HG03175 (cell line): ENCODE results near the gene C6orf132.

Source experiments
- ATAC-seq: cut with Tn5 transposase; IDR thresholded peaks from one replicate; pipeline ENCODE4 v1.9.1; 2021; ENCODE audit warnings: mild to moderate bottlenecking, moderate library complexity; ENCODE audit not compliant: unreplicated experiment

Gene C6orf132

DNA sequence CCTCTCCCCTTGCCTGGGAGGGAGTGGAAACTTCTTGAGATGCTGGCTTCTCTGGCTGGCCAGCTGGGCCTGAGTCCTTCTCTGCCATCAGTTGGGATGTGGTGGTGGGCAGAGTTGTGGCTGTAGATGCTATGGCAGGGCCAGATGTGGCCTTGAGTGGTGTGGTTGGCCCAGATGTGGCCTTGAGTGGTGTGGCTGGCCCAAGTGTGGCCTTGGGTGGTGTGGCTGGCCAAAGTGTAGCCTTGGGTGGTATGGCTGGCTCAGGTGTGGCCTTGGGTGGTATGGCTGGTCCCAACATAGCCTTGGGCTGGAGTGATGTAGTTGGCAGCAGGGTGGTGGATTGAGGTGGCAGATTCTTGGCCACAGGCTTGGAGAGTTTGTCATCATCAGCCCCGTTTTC, 36.7 kb downstream of the C6orf132 start:
- no peak for ATAC-seq

DNA sequence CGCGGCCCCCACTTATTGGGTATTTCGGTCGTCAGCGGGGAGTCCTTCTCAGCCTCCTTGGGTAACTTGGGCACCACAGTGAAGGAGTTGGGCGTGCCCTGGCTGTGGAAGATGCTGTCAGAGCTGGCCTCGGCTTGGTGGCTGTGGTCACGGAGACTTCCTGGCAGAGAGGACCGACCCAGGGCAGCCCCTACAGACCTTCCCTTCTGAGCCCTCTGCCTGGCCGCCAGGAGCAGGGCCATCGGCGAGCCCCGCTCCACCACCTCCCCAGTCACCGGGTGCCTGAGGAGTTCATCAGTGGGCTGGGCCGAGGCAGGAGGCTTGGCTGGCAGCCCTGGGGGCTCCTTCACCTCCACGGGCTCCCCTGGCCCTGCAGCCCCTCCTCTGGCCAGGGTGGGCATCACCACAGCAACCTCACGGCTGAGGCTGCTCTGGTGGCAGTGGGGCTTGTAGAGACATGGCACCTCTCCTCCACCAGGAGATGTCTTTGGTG, 37.2 kb downstream of the C6orf132 start:
- ATAC-seq, result no peak

DNA sequence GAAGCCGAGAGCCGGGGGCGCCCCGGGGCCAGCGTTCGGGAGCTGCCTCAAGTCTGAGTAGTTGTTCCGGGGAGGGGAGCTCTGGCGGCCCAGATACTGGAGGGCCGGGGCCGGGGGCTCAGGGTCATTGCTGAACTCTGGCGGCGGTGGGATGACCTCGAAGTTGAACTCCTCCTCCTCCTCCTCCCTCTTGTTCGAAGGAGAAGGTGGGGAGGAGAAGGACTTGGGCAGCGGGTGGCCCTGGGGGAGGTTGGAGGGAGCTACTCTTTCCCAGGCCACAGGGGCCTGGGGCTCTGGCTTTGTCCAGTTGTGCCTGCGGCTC, 37.7 kb downstream of the C6orf132 start:
- no peak for ATAC-seq

DNA sequence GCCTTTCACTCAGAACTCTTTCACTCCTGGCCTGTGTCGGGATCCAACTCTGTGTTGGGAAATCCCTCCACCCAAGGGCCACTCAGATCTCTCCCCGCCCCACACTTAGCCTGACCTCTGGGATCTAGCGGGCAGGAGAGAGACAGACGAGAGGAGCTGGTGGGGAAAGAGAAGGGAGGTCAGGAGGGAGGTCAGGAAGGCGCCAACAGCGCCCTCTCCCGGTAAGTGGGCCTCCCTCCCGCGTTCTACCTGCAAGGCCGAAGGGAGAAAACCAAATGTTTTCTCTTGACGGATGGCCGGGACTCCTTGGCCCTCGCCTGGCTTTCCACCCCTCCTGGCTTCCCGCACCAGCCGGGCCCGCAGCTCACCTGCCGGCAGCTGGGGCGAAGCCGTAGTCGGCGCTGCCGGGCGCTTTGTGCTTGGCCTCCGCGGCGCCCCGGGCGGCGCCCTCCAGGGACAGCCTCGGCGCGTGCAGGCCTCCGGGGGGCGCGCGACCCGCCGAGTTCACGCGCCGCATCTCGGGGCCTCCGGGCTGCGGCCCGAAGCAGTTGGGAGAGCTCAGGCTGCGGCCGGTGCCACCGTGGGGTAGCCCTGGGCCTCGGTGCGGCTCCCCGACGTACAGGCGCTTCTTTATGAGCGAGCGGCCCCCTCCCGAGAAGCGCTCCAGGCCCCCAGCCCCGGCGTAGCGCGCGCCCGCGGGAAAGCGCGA, 38.2 kb downstream of the C6orf132 start:
- peak; percentile 72 for ATAC-seq

DNA sequence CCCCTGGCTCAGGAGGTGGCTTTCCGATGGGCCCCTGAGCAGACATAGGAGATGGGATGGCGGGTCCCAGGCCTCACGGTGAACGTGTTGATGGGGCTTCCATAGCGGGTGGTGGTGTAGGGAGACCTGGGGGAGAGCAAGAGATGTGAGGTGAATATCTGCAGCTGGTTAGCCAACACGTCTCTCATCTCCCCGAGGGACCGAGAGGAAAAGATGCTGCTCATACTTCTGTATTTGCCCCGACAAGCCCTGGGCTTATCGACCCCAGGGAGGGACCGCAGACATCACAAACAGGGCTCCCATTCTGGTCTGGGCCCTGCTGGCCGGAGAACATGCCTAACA, 38.7 kb downstream of the C6orf132 start:
- ATAC-seq, result no peak

DNA sequence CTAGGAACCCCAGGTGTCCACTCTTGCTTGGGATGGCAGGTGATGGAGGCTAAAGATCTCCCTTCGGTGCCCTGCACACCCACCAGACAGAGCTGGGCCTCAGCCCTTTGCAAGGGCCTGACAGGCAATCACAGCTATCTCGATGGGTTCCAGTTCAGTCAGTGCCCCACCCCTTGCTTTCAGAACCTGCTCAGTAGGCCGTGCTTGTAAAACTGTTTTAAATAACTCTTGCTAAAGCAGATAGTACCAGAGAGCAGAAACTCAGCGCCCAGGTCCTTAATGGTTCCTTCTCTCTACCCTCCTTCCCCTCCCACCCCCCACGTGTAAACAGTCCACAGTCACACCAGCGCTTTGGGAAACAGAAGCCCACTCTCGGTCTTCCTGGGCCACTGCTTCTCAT, 39.2 kb downstream of the C6orf132 start:
- ATAC-seq, result no peak

DNA sequence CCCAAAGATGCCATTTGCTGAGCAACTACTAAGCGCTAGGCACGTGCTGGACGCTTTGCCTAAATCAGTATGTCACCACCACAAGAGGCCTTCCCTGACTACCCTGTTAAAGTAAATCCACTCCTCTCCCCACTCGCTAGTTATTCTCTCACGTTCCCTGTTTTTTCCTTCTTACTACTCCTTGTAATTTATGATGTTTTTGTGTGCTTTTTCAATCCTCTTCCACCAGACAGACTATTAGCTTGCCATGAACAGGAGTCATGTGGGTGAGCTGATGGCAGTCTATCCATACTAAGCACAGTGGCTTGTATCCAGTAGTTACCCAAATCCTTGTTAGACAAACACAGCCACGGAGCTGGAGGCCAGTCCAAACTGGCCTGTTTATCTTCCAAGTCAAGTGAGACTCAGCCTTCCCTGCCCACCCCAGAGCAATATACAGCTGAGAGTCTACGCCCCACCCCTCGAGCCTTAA, 41.2 kb downstream of the C6orf132 start:
- no peak for ATAC-seq

DNA sequence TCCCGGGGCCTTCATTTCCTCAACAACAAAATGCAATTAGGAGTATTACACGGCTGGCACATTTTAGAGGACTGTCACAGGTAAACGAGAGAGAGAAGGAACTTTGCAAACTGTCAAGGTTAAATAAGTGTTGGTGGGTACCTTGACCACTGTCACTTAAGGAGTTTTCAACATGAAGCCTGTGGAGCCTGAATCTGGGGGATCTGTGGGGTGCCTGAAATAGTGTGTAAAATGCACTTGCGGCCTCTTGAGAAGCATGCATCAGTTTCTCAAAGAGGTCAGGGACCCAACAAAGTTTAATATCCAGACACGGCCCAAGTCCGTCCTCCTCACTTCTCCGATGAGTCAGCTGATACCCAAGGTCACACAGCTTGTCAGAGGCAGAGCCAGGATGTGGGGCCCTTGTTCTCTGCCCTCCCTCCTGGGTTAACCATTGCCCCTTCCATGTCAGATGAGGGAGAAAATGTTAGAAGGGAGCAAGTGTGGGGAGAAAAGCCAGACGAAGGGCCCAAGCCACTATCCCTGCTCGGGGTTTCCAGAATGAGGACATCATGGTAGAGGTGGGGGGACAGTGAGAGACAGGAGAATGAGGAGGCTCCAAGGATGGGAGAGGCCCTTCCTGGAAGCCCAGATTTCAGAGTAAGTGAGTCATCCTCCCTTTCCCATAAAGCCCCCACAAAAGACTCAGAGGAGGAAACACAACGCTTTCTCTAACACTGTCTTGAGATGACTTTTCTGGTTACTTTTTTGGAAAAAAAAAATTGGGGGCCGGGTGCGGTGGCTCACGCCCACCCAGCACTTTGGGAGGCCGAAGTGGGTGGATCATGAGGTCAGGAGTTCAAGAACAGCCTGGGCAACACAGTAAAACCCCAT, 42.2 kb downstream of the C6orf132 start:
- ATAC-seq, result no peak

DNA sequence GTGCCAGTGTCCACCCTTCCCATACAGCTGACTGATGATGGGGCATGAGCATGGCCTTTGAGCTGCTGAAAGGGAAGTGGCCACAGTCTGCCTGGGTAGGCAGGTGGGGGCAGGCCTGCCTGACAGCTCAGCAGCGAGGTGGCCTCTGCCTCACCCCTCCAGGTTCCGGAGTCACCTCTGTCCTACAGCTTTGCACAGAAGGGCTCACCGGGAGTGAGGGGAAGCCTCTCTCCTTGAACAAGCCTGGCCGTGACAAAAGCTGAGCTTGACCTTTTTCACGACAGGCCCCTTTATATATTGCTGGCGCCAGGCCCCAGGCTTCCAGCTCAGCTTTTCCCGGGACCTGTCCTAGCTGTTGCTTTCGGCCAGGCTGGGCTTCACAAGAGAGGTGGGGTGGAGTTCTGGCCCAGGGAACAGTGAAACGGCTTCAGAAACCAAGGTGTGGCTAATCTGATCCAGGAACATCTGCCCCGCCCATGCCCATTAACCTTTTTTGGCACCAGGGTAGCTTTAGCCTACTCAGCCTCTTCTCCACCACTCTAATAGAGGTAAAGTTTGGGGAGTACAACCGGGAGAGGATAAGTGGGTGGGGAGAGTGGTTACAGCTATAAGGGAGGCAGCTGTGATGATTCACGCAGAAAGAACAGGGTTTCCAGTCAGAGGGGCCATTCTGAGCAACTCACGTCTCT, 42.9 kb downstream of the C6orf132 start:
- ATAC-seq, result no peak

DNA sequence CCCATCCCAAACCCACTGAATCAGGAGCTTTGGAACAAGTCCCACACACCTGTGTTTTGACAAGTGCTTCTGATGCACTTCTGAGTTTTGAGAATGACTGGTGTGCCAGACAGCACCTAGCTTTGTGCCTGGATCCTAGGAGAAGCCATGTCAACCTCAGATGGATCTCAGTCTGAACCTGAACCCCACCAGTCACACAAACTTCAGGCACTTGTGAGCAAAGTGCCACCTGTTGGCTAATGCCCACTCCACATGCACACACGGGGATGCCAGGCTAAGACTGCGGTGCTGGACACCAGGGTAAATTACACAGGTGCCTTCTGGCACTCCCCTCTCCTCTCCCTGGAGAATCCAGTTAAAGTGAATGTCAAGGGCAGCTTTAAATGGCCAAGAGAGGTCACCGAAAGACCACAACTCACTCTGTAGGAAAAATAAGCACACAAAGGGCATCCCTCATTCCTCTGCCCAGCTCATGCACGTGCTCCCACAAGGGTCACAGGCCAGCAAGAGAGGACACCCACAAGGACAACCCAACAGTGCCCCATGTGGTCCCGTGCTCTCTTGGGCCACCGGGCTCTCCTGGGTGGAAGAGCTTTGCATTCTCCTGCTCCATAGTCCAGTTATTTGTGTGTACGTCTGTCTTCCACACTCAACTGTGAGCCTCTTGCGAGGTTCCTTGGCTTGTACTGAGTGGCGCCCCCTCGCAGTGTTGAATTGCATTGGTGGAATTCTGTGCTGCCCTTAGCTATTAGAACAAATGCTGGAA, 46.5 kb downstream of the C6orf132 start:
- ATAC-seq, result no peak

DNA sequence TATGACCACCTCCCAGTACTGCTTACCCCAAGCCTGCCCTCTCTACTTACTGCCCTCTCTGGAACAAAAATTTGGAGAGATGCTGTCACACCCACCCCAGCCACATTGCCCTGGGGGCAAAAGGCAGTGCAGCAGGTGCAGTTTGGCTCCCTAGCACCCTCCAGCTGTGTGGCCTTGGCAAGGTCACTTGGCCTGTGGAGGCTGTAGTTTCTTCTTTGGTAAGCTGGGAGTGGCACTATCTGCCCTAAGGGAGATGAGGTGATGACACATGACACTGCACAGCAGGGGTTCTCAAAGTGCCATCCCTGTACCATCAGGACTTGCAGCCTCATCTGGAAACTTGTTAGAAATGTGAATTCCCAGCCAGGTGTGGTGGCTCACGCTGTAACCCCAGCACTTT, 47.3 kb downstream of the C6orf132 start:
- ATAC-seq, result no peak

DNA sequence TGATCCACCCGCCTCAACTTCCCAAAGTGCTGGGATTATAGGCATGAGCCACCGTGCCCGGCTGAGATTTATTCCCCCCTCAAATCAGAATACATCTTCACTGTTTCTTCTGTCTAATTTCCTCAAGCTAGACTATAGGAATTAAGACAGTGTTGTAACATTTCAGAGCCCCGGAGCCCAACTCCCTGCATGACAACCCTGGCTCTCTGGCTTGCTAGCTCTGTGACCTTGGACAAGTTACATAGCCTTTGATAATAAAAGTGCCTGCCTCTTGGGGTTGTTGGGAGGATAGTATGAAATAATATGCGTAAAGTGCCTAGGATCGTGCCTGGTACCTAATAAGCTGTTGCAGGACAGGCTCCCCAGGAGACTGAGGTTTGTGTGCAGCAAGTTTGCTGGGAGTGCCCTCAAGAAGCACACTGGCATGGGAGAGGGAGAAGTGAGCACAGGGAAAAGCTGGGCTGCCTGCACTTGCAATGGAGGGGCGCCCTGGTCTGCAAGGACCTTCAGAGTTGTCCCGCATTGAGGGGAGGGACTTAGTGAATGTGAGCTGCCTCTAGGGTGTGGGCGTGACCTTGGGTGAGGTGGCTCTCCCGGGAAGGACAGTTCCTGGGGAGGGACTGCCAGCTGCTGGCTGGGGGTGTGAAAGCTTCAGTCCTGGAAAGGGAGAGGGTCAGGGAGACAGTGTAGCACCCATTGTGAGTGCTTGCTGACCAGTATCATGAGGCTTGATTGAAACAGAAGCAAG, 48.7 kb downstream of the C6orf132 start:
- ATAC-seq, result no peak

DNA sequence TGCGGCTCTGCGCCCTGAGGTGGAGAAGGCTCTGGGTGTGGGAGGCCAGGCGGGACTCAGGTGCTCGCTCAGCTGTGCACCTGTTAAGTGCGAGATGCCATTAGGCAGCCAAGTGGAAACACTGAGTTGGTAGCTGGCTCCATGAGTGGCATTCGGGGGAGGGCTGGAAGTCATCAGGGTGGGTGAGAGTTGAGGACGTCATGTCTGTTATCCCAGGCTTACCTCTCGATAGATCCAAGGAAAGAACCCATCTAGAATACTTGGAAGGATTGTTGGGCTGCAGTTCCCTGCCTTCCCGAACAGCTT, 50.7 kb downstream of the C6orf132 start:
- ATAC-seq, result no peak

DNA sequence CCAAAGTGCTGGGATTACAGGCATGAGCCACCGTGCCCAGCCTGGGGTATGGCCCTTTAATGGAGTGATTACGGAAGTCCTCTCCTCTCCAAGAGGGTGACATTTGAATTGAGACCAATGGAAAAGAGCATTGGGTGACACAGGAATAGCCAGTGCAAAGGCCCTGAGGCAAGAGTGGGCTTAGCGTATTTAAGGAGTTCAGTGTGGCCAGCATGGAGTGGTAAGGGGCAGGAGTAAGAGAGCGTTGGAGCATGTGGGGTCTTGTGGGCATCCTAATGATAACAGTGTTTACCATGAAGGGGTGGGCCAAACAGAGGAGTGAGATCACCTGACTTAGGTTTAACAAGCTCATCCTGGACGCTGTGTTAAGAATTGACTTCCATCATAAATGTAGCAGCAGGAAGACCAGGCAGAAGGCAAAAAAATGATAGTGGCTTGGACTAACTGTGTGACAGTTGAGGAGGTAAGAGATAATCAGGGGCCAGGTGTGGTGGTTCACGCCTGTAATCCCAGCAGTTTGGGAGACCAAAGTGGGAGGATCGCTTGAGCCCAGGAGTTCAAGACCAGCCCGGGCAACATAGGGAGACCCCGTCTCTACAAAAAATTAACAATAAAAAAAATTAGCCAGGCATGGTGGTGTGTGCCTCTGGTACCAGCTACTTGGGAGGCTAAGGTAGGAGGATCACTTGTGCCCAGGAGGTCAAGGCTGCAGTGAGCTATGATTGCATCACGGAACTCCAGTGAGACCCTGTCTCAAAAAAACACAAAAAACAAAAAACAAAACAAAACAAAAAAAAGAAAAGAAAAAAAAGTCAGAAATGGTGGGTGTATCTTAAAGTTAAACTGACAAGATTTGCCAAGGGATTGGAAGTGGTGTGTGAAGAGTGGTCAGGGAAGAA, 51.4 kb downstream of the C6orf132 start:
- ATAC-seq, result no peak

DNA sequence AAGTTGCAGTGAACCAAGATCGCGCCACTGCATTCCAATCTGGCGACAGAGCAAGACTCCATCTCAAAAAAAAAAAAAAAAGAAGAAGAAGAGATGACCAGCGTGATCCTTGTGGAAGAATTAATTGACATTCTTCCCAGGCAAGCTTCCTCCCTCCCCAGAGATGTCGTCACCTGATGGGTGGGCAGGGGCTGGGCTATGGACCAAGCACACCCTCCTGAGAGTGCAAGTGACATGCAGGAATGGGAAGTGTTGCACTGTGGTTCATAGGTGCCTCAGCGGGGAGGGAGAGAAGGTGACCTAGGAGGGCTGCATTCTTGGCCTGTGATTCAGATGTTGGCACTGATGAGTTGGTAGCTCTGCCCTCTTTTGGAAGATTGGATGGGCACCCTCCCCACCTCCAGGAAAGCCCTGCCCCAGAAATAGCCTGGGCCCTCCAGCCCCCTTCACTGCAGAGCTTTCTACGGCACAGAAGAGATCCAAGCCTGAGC, 54.3 kb downstream of the C6orf132 start:
- ATAC-seq, result no peak

DNA sequence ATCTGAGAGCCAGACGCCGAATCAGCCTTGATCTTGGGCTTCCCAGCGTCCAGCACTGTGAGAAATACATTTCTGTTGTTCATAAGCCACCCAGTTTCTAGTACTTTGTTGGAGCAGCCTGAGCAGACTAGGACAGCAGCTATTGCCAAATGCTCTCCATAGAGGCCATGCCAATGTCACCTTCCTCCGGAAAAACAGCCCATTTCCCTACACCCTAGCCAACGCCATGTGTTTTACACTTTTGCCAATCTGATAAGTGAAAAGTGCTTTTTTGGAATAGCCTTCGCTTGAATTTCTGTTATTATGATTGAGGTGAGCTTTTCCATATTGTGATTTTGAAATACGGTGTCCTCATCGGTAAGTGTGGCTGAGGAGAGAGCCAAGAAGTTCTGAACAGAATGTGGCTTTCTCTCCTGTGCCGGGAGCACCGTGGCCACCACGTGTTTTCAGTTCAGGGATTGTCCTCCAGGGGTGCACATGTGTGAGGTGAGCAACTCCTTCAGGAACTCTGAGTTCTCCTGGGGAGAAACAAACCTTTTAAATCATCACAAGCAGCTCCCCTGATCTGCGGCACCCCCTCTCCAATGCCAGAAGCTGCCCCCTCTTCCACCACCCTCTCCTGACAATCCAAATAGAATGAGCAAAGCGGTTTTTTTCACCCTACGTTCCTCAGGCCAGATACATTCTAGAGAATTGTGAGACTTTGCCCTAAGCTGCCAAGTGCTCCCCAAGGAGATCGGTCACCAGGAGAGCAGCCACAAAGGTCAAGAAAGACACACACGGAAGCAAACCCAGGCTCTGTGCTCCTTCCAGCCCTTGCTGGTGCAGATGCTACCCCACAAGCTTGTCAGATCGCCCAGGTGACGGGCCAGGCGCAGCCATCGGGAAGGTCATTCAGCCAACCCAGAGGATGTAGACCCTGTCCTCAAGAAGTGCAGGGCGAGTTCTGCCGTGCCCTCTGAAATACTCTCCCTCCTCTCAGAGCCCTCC, 56.1 kb downstream of the C6orf132 start:
- no peak for ATAC-seq

DNA sequence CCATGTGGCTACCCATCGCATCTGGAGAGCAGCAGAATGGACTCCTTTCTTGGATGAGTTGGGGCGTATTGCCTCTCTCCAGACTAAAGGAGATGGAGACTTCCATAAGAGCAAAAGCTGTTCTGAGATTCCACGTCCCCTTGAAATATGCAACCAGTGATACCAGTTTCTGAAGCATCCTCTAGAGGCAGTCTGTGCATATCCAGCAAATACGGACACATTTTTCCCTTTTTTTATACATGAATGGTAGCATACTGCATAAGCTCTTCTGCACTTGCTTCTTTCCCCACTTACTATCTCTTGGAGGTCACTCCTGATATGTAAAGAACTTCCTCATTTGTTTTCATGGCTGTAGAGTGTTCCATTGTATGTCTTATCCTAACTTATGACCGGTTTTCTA, 57.5 kb downstream of the C6orf132 start:
- ATAC-seq, result no peak

DNA sequence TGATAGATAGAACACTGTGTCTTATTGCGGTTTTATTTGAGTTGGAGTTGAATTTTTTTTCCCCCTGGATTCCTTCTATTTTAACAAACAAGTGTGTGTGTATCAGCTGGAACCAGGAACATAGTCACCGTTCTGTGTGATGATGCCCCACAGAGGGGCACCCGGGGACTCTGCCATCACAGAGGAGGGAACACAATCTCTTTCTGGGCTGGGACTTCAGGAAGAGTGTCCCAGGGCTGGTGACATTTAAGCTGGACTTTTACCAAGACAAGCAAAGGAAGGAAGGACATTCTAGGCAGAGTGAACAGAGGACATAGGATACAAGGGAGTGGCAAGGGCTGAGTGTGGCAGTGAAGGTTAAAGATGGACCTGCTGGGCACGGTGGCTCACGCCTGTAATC, 58.9 kb downstream of the C6orf132 start:
- ATAC-seq, result no peak
